GM21423 (cell line): Measurements from ENCODE around the gene SET.
"Not testable (repeated sequence)": the region's sequence is repeated elsewhere in the genome, so short reads cannot be mapped to it uniquely, and the experiment has no call there.

Source experiments
- ATAC-seq: cut with Tn5 transposase; IDR thresholded peaks from one replicate; pipeline ENCODE4 v1.9.1; 2021; ENCODE audit warnings: mild to moderate bottlenecking, moderate library complexity; ENCODE audit not compliant: unreplicated experiment

SET gene, protein sequence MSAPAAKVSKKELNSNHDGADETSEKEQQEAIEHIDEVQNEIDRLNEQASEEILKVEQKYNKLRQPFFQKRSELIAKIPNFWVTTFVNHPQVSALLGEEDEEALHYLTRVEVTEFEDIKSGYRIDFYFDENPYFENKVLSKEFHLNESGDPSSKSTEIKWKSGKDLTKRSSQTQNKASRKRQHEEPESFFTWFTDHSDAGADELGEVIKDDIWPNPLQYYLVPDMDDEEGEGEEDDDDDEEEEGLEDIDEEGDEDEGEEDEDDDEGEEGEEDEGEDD

GRCh38 chr9:128688501-128689292, at the start of gene SET:
TSS of gene SET (plus strand) at chr9:128689222. CDS start at chr9:128689583, 361 bp downstream.
- ATAC-seq: peak; percentile 63

GRCh38 chr9:128640603-128641002, 48.4 kb upstream of the SET start:
- ATAC-seq: no peak

- no peak for ATAC-seq
Observed at GRCh38 chr9:128642675-128643245, 46.3 kb upstream of the SET start.

GRCh38 chr9:128643519-128644300, 45.3 kb upstream of the SET start:
- peak; percentile 51 for ATAC-seq

DNA sequence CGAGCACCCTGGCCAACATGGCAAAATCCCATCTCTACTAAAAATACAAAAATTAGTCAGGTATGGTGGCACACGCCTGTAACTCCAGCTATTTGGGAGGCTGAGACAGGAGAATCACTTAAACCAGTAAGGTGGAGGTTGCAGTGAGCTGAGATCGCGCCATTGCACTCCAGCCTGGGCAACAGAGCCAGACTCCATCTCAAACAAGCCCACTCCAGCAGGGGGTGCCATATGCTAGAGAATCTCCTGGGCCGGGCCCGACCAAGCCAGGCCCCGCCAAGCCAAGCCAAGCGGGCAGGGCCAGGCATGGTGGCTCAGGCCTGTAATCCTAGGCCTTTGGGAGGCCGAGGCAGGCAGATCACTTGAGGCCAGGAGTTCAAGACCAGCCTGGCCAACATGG, 40.8 kb upstream of the SET start:
- ATAC-seq: not testable (repeated sequence)

- no peak for ATAC-seq
Observed at GRCh38 chr9:128651798-128652197, 37.2 kb upstream of the SET start.

DNA sequence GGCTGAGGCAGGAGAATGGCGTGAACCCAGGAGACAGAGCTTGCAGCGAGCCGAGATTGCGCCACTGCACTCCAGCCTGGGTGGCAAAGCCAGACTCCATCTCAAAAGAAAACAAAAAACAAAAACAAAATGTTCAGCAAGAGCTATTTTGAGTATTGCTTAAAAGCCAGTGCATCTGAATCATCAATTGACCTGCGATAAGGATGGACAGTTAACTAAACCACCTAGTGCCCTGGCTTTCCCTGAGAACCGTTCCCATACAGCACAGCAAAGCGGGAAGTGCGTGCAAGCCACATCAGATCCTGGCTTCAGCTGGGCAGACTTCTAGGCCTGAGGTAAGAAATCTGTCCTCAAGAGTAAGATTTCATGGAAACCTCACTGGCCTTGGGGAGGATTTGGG, 35.1 kb upstream of the SET start:
- ATAC-seq: no peak

DNA sequence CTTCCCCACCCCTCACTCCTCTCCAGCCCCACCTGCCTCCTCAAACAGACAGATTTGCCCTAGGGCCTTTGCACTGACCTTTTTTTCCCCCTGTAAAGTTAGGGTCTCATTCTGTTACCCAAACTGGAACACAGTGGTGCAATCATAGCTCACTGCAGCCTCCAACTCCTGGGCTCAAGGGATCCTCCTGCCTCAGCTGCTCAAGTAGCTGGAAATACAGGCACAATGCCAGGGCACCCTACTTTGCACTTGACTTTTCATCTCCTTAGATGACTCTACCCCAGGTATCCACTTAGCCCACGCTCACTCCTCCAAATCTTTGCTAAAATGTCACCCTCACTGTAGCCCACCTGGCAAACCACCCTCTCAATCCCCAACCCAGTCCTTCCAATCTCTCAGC, 34.5 kb upstream of the SET start:
- no peak for ATAC-seq

- peak; percentile 62 for ATAC-seq
Observed at GRCh38 chr9:128656416-128657343, 32.3 kb upstream of the SET start, which contains the start of gene DYNC2I2. TSS of gene DYNC2I2 (minus strand) at chr9:128656847. CDS start at chr9:128656726, 121 bp downstream.

GRCh38 chr9:128657344-128657704, 31.7 kb upstream of the SET start:
- no peak for ATAC-seq

GRCh38 chr9:128657796-128658195, 31.2 kb upstream of the SET start:
- no peak for ATAC-seq

GRCh38 chr9:128666481-128666941, 22.5 kb upstream of the SET start:
- ATAC-seq: not testable (repeated sequence)

GRCh38 chr9:128669786-128670185, 19.2 kb upstream of the SET start:
- no peak for ATAC-seq

DNA sequence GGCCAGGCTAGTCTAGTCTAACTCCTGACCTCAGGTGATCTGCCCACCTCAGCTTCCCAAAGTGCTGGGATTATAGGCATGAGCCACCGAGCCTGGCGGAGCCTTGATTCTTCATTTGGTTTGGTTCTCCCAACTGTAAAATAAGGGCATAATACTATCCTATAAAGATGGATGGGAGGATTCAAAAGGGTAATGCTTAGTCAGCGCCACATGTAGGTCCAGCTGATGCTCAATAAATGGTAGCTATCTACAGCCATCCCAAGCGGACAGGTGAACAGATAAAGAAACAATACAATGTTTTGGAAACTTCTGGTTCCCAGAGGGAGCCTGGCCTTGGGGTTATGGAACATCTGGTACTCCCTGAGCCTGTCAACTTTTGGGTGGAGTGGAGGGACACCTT, 13.6 kb upstream of the SET start:
- no peak for ATAC-seq

GRCh38 chr9:128677794-128678193, 11.2 kb upstream of the SET start:
- ATAC-seq: no peak

DNA sequence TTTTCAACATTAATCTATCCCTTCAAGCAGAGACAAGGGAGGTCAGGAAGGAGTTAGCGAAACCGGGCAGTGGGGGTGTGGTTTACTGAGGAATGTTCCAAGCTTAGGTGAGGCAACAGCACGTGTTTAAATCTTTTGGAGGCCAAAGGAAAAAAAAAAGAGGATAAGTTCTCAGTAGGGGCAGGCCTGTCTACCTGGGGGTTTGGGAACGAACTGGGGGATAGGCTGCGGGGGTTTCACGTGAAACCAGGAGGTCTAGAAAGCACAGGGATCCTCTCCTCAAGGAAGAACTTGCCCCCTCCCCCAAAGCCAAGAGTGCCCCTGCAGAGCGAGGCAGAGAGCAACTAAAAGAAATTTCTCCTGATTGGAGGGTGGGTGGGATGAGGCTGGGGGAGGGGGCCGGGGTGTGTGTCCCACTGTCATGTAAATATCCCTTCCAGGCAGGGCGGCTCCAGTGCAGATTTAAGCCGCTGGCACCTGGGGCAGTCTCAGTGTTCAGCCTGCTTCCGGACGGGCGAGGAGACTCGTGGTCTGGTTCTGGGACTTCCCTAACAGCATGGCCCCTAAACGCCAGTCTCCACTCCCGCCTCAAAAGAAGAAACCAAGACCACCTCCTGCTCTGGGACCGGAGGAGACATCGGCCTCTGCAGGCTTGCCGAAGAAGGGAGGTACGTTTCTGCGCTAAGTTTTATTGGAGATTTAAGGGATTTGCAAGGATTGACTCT, 5.5 kb upstream of the SET start:
- ATAC-seq: no peak

GRCh38 chr9:128684065-128684324, 5.0 kb upstream of the SET start:
- ATAC-seq: peak; percentile 2

- peak; percentile 41 for ATAC-seq
Observed at GRCh38 chr9:128684325-128685199, 4.5 kb upstream of the SET start.
